HepG2 (cell line): ENCODE data around the gene GMEB2. TPM values are rescaled to one million over a fixed set of nuclear protein-coding genes. Genes with fewer than 3 reads are reported as not detected.

Experiments
- ADNP ChIP-seq: sonication (generic); formaldehyde crosslinking; IDR thresholded peaks from 2 replicates; pipeline ENCODE4 v1.4.0; 2020; ENCODE audit warnings: missing genetic modification reagents
- DMAP1 ChIP-seq: IDR thresholded peaks from 2 replicates; pipeline ENCODE4 v1.6.1; 2016
- GATAD1 ChIP-seq: IDR thresholded peaks from 2 replicates; pipeline ENCODE4 v1.6.1; 2016; ENCODE audit warnings: missing genetic modification reagents, missing compliant biosample characterization
- KDM1A ChIP-seq: IDR thresholded peaks from 2 replicates; pipeline ENCODE4 v1.6.1; 2016; ENCODE audit warnings: missing compliant biosample characterization
- MIER3 ChIP-seq: IDR thresholded peaks from 2 replicates; pipeline ENCODE4 v1.6.1; 2016; ENCODE audit warnings: missing compliant biosample characterization, borderline replicate concordance
- NCOA5 ChIP-seq: sonication (generic); formaldehyde crosslinking; IDR thresholded peaks from 2 replicates; pipeline ENCODE4 v1.4.0; 2020; ENCODE audit warnings: missing genetic modification reagents
- PAWR ChIP-seq: sonication (generic); formaldehyde crosslinking; IDR thresholded peaks from 2 replicates; pipeline ENCODE4 v1.4.0; 2020; ENCODE audit warnings: missing genetic modification reagents, mild to moderate bottlenecking, borderline replicate concordance
- PHF21A ChIP-seq: sonication (generic); formaldehyde crosslinking; IDR thresholded peaks from 2 replicates; pipeline ENCODE4 v1.5.0; 2020; ENCODE audit warnings: mild to moderate bottlenecking, missing genetic modification reagents
- SNRNP70 ChIP-seq: fragments of 200-400 bp; formaldehyde crosslinking; IDR thresholded peaks from 2 replicates; pipeline ENCODE4 v1.6.1; 2017; ENCODE audit warnings: mild to moderate bottlenecking, low read depth, low read length, moderate library complexity
- SP5 ChIP-seq: IDR thresholded peaks from 2 replicates; pipeline ENCODE4 v1.6.1; 2016; ENCODE audit warnings: low read depth, borderline replicate concordance
- TCF7L2 ChIP-seq: IDR thresholded peaks from 2 replicates; pipeline ENCODE4 v1.6.1; 2011; ENCODE audit warnings: mild to moderate bottlenecking, low read depth, low read length, moderate library complexity
- TP53 ChIP-seq: sonication (generic); formaldehyde crosslinking; conservative IDR thresholded peaks from 2 replicates; pipeline ENCODE4 v1.4.0; 2020; ENCODE audit warnings: missing genetic modification reagents
- ZFX ChIP-seq: sonication (generic); formaldehyde crosslinking; IDR thresholded peaks from 2 replicates; pipeline ENCODE4 v1.4.0; 2020; ENCODE audit warnings: mild to moderate bottlenecking, low read depth, missing genetic modification reagents, moderate library complexity
- ZNF451 ChIP-seq: sonication (generic); formaldehyde crosslinking; IDR thresholded peaks from 2 replicates; pipeline ENCODE4 v1.5.0; 2020; ENCODE audit warnings: mild to moderate bottlenecking, missing genetic modification reagents
- ZNF776 ChIP-seq: sonication (generic); formaldehyde crosslinking; IDR thresholded peaks from 2 replicates; pipeline ENCODE4 v1.4.0; 2020; ENCODE audit warnings: mild to moderate bottlenecking, missing genetic modification reagents
- ZSCAN29 ChIP-seq: sonication (generic); formaldehyde crosslinking; conservative IDR thresholded peaks from 2 replicates; pipeline ENCODE4 v1.4.0; 2020; ENCODE audit warnings: mild to moderate bottlenecking, missing genetic modification reagents
- polyA plus RNA-seq, 8 experiments: library from polyadenylated mRNA; depleted of rRNA in 3 of 8; stranded (reverse) in 7 of 8; unstranded in 1 of 8; fragments of >200 nt; fragmentation: Illumina TruSeq in 4 of 8; extraction: Trizol in 4 of 8; gene quantifications; 2 replicates each; pipeline versions ENCODE4 v1.2.1 to v1.2.3, GENCODE V29; 2011 to 2016; ENCODE audit warnings: low read depth in 4 of 8, missing spikeins in 1 of 8, mixed read lengths in 1 of 8; ENCODE audit not compliant: insufficient read depth in 1 of 8
- total RNA-seq, 5 experiments: library from RNA; depleted of rRNA; stranded (reverse); fragments of >200 nt; fragmentation: Illumina TruSeq; extraction: Trizol; gene quantifications; 2 replicates each; pipeline ENCODE4 v1.2.3, GENCODE V29; 2016; ENCODE audit warnings: low read depth in 1 of 5
- TF ChIP-seq, protein P1 (sequence below): IDR thresholded peaks from 2 replicates; pipeline ENCODE4 v1.6.1; 2016; ENCODE audit warnings: missing biosample characterization, missing genetic modification reagents, low read depth
- TF ChIP-seq, protein P2 (sequence below): sonication (generic); formaldehyde crosslinking; IDR thresholded peaks from 2 replicates; pipeline ENCODE4 v1.4.0; 2020; ENCODE audit warnings: missing genetic modification reagents
- TF ChIP-seq, protein P3 (sequence below): sonication (generic); formaldehyde crosslinking; IDR thresholded peaks from 2 replicates; pipeline ENCODE4 v1.4.0; 2020; ENCODE audit warnings: missing genetic modification reagents
- TF ChIP-seq, protein P4 (sequence below): sonication (generic); formaldehyde crosslinking; IDR thresholded peaks from 2 replicates; pipeline ENCODE4 v1.5.1; 2020; ENCODE audit warnings: missing genetic modification reagents, mild to moderate bottlenecking, borderline replicate concordance
- TF ChIP-seq, protein P5 (sequence below): sonication (generic); formaldehyde crosslinking; IDR thresholded peaks from 2 replicates; pipeline ENCODE4 v1.4.0; 2020; ENCODE audit warnings: mild to moderate bottlenecking, missing genetic modification reagents

GMEB2 gene
- total and polyA plus RNA-seq, 2 of the 13 experiments (the other 11 are each of a cell fraction or from before 2014, with no cell fraction given), result 10.6 to 12.4 TPM

DNA sequence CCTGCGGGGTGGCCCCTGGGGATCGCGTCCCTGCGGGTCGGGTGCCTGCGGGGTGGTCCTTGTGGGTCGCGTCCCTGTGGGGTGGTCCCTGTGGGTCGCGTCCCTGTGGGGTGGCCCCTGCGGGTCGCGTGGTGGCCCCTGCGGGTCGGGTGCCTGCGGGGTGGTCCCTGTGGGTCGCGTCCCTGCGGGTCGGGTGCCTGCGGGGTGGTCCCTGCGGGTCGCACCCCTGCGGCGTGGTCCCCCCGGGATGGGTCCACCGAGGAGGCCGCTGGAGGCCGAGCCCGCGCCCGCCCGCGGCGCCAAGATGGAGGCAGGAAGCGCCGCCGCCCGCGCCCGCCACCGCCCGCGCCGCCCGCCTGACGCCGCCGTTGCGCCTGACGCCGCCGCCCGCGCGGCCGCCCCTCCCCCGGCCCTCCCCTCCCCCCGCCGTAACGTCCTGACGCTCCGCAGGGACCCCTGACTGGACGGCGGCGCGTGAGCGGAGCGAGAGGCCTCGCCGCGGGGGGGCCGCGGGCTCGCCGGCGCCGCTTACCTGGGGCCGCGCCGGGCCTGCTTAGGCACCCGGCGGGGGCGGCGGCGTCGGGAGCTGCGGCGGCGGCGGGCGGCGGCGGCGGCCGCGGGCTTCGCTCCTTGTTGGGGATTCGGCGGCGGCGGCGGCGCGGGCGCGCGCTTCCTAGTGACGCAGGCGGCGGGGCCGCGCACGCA, at the start of gene GMEB2 (continued):
- TF ChIP-seq, protein P1, sequence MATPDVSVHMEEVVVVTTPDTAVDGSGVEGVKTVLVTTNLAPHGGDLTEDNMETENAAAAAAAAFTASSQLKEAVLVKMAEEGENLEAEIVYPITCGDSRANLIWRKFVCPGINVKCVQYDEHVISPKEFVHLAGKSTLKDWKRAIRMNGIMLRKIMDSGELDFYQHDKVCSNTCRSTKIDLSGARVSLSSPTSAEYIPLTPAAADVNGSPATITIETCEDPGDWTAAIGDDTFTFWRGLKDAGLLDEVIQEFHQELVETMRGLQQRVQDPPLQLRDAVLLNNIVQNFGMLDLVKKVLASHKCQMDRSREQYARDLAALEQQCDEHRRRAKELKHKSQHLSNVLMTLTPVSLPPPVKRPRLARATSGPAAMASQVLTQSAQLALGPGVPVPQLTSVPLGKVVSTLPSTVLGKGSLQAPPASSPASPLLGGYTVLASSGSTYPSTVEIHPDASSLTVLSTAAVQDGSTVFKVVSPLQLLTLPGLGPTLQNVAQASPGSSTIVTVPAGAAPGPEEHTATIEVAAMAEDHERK (CRISPR knock-in tag), result peak; percentile 73
- TF ChIP-seq ADNP (no peak), MIER3 (CRISPR knock-in tag) (no peak), TP53 (CRISPR knock-in tag) (peak; percentile 13; the same call in 1 of the 2 replicates), PHF21A (CRISPR knock-in tag) (no peak), SP5 (CRISPR knock-in tag) (0 out of 2 replicates have a peak, but pooled peaks have one; percentile 28), ZNF451 (peak; percentile 54; the same call in 1 of the 2 replicates), ZNF776 (CRISPR knock-in tag) (no peak; the same call in 1 of the 2 replicates), TCF7L2 (no peak), SNRNP70 (no peak), PAWR (CRISPR knock-in tag) (no peak), KDM1A (no peak), GATAD1 (CRISPR knock-in tag) (no peak), ZFX (CRISPR knock-in tag) (peak; percentile 43), ZSCAN29 (CRISPR knock-in tag) (no peak), DMAP1 (CRISPR knock-in tag) (no peak; the same call in none of the 2 replicates), NCOA5 (no peak)
- TF ChIP-seq, protein P2, sequence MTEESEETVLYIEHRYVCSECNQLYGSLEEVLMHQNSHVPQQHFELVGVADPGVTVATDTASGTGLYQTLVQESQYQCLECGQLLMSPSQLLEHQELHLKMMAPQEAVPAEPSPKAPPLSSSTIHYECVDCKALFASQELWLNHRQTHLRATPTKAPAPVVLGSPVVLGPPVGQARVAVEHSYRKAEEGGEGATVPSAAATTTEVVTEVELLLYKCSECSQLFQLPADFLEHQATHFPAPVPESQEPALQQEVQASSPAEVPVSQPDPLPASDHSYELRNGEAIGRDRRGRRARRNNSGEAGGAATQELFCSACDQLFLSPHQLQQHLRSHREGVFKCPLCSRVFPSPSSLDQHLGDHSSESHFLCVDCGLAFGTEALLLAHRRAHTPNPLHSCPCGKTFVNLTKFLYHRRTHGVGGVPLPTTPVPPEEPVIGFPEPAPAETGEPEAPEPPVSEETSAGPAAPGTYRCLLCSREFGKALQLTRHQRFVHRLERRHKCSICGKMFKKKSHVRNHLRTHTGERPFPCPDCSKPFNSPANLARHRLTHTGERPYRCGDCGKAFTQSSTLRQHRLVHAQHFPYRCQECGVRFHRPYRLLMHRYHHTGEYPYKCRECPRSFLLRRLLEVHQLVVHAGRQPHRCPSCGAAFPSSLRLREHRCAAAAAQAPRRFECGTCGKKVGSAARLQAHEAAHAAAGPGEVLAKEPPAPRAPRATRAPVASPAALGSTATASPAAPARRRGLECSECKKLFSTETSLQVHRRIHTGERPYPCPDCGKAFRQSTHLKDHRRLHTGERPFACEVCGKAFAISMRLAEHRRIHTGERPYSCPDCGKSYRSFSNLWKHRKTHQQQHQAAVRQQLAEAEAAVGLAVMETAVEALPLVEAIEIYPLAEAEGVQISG (CRISPR knock-in tag), result peak; percentile 79
- TF ChIP-seq, protein P3, sequence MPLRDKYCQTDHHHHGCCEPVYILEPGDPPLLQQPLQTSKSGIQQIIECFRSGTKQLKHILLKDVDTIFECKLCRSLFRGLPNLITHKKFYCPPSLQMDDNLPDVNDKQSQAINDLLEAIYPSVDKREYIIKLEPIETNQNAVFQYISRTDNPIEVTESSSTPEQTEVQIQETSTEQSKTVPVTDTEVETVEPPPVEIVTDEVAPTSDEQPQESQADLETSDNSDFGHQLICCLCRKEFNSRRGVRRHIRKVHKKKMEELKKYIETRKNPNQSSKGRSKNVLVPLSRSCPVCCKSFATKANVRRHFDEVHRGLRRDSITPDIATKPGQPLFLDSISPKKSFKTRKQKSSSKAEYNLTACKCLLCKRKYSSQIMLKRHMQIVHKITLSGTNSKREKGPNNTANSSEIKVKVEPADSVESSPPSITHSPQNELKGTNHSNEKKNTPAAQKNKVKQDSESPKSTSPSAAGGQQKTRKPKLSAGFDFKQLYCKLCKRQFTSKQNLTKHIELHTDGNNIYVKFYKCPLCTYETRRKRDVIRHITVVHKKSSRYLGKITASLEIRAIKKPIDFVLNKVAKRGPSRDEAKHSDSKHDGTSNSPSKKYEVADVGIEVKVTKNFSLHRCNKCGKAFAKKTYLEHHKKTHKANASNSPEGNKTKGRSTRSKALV, result no peak
- TF ChIP-seq, protein P4, sequence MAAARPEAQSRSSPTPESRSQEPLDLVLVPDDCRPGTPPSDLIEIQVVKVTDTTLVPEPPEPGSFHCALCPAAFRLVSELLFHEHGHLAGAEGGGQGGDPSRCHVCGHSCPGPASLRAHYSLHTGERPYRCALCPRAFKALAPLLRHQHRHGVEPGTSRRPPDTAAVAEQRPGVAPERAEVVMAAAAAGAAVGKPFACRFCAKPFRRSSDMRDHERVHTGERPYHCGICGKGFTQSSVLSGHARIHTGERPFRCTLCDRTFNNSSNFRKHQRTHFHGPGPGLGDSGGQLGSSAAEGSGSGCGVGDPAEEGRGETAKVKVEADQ, result peak; percentile 61; the same call in 1 of the 2 replicates
- TF ChIP-seq, protein P5, sequence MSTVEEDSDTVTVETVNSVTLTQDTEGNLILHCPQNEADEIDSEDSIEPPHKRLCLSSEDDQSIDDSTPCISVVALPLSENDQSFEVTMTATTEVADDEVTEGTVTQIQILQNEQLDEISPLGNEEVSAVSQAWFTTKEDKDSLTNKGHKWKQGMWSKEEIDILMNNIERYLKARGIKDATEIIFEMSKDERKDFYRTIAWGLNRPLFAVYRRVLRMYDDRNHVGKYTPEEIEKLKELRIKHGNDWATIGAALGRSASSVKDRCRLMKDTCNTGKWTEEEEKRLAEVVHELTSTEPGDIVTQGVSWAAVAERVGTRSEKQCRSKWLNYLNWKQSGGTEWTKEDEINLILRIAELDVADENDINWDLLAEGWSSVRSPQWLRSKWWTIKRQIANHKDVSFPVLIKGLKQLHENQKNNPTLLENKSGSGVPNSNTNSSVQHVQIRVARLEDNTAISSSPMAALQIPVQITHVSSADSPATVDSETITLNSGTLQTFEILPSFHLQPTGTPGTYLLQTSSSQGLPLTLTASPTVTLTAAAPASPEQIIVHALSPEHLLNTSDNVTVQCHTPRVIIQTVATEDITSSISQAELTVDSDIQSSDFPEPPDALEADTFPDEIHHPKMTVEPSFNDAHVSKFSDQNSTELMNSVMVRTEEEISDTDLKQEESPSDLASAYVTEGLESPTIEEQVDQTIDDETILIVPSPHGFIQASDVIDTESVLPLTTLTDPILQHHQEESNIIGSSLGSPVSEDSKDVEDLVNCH (CRISPR knock-in tag), result no peak
